Stimulated activated CD8-positive, alpha-beta memory T cell treated with anti-CD3 and anti-CD28 coated beads, Interleukin-15, amount 100 ng/mL, for 4 hours (primary cell): ENCODE data around the gene ORAI2.

Experiments
- DNase-seq, 2 donors: peaks; one replicate each; pipeline ENCODE4 v3.0.0-alpha.2; 2020; ENCODE audit warnings: low read depth in 2 of 2

ORAI2 gene

GRCh38 chr7:102415685-102416225, 17.6 kb upstream of the ORAI2 start:
- DNase-seq: peak; percentile 44 to 48

- no peak for DNase-seq
These were observed 17.0 kb upstream of the ORAI2 start for GRCh38 chr7:102416406-102416805.

GRCh38 chr7:102417105-102417504, 16.3 kb upstream of the ORAI2 start:
- DNase-seq: no peak

GRCh38 chr7:102418592-102418991, 14.8 kb upstream of the ORAI2 start:
- no peak for DNase-seq

GRCh38 chr7:102421706-102422240, 11.6 kb upstream of the ORAI2 start:
- DNase-seq: no peak

- DNase-seq: no peak
These were observed 9.2 kb upstream of the ORAI2 start for GRCh38 chr7:102424129-102424551.

GRCh38 chr7:102424787-102425218, 8.6 kb upstream of the ORAI2 start:
- no peak for DNase-seq

- DNase-seq: peak; percentile 71 to 78
These were observed 7.6 kb upstream of the ORAI2 start for GRCh38 chr7:102425639-102426267.

GRCh38 chr7:102426268-102427018, 6.9 kb upstream of the ORAI2 start:
- DNase-seq: peak; percentile 50 to 74

GRCh38 chr7:102427019-102427405, 6.4 kb upstream of the ORAI2 start:
- DNase-seq: no peak

GRCh38 chr7:102429141-102429899, 4.1 kb upstream of the ORAI2 start:
- DNase-seq: no peak

- DNase-seq: peak in 1 of 2 donors; percentile 38
These were observed 1.6 kb upstream of the ORAI2 start for GRCh38 chr7:102431617-102432298.

GRCh38 chr7:102432442-102433218, 745 bp upstream of the ORAI2 start:
- no peak for DNase-seq

- no peak for DNase-seq
These were observed 688 bp downstream of the ORAI2 start for GRCh38 chr7:102434039-102434486.

GRCh38 chr7:102436118-102436517, 2.7 kb downstream of the ORAI2 start:
- no peak for DNase-seq

- no peak for DNase-seq
These were observed 6.8 kb downstream of the ORAI2 start for GRCh38 chr7:102439963-102440795.

GRCh38 chr7:102444961-102445673, 11.7 kb downstream of the ORAI2 start:
- DNase-seq: no peak

- DNase-seq: no peak
These were observed 12.3 kb downstream of the ORAI2 start for GRCh38 chr7:102445674-102446071.
